Transverse colon (tissue), 4 donors: ENCODE measurements around the gene ARRB2. TPM values are rescaled to one million over a fixed set of nuclear protein-coding genes. Genes with fewer than 3 reads are reported as not detected.
A peak's percentile ranks its signal among the peaks of the same experiment; 100 is the strongest.

ENCODE experiments used
- DNase-seq: peaks from one replicate; pipeline ENCODE4 v3.0.0-alpha.2; 2019
- H3K27ac ChIP-seq, 4 donors: fragments of 200-600 bp; sonication (generic); 2 replicates each; pipeline ENCODE4 v1.5.1; 2016 to 2018; ENCODE audit warnings: inconsistent platforms in 4 of 4
- H3K27me3 ChIP-seq: fragments of 200-600 bp; sonication (generic); 2 replicates; pipeline ENCODE4 v1.5.1; 2017; ENCODE audit warnings: inconsistent platforms
- H3K36me3 ChIP-seq, 4 donors: fragments of 200-600 bp; sonication (generic); 2 replicates each; pipeline ENCODE4 v1.5.1; 2017 to 2019; ENCODE audit warnings: inconsistent platforms in 4 of 4
- H3K4me1 ChIP-seq, 4 donors: fragments of 200-600 bp; sonication (generic); 2 replicates each; pipeline ENCODE4 v1.5.1; 2017 to 2020; ENCODE audit warnings: inconsistent platforms in 4 of 4
- H3K4me3 ChIP-seq, 4 donors: fragments of 200-600 bp; sonication (generic); 1 replicate in 1 of 4; 2 replicates in 3 of 4; pipeline versions ENCODE4 v1.5.1 to v1.6.1; 2017 to 2019; ENCODE audit warnings: inconsistent platforms in 4 of 4
- H3K9me3 ChIP-seq, 2 donors: fragments of 200-600 bp; sonication (generic); 2 replicates each; pipeline ENCODE4 v1.5.1; 2017 to 2019; ENCODE audit warnings: inconsistent platforms in 2 of 2
- CTCF ChIP-seq, 5 experiments: fragments of 200-600 bp in 3 of 5; fragments of 450-650 bp in 2 of 5; sonication (generic) in 3 of 5; IDR thresholded peaks; 1 replicate in 2 of 5; 2 replicates in 3 of 5; pipeline ENCODE4 v1.5.1; 2016 to 2017; ENCODE audit warnings: antibody characterized with exemption in 5 of 5, inconsistent platforms in 3 of 5, mild to moderate bottlenecking in 2 of 5, moderate library complexity in 1 of 5
- EP300 ChIP-seq: sonication (generic); formaldehyde crosslinking; IDR thresholded peaks from one replicate; pipeline ENCODE4 v1.6.1; 2017; ENCODE audit warnings: antibody characterized with exemption, low read depth
- POLR2A ChIP-seq: fragments of 450-650 bp; IDR thresholded peaks from one replicate; pipeline ENCODE4 v1.6.1; 2016; ENCODE audit warnings: antibody characterized with exemption, mild to moderate bottlenecking, moderate library complexity
- POLR2AphosphoS5 ChIP-seq, 3 donors: sonication (generic); formaldehyde crosslinking; IDR thresholded peaks; one replicate each; pipeline ENCODE4 v1.6.1; 2016; ENCODE audit warnings: antibody characterized with exemption in 3 of 3
- WGBS, 2 donors: methylation state at CpG; one replicate each; pipeline ENCODE4 v1.1.5; 2018; ENCODE audit warnings: low coverage in 1 of 2; 5-methylcytosine and 5-hydroxymethylcytosine counted together
- in situ Hi-C, 4 donors: fragments of 200-750 bp; cut with MboI; loops; one replicate each; pipeline versions ENCODE4 v1.15.0 to v1.15.1; 2017; ENCODE audit warnings: low sequenced_read_pairs in 3 of 4, low pct_ligation_motif_present in 1 of 4, low pct_unique_long_range_greater_than_20kb in 1 of 4
- intact Hi-C: fragments of 100-400 bp; cut with DNase I; formaldehyde crosslinking; loops from one replicate; pipeline ENCODE4 v1.15.1; 2023; ENCODE audit warnings: low total_unique reads
- total RNA-seq, 4 donors: library from RNA; depleted of rRNA; stranded (reverse); fragments of >200 nt; gene quantifications; one replicate each; pipeline ENCODE4 v1.1.0, GENCODE V29; 2016

The ARRB2 gene
- total RNA-seq, 4 donors from 2014 or later = 19.3 to 47.9 (median 36.8) TPM

DNA sequence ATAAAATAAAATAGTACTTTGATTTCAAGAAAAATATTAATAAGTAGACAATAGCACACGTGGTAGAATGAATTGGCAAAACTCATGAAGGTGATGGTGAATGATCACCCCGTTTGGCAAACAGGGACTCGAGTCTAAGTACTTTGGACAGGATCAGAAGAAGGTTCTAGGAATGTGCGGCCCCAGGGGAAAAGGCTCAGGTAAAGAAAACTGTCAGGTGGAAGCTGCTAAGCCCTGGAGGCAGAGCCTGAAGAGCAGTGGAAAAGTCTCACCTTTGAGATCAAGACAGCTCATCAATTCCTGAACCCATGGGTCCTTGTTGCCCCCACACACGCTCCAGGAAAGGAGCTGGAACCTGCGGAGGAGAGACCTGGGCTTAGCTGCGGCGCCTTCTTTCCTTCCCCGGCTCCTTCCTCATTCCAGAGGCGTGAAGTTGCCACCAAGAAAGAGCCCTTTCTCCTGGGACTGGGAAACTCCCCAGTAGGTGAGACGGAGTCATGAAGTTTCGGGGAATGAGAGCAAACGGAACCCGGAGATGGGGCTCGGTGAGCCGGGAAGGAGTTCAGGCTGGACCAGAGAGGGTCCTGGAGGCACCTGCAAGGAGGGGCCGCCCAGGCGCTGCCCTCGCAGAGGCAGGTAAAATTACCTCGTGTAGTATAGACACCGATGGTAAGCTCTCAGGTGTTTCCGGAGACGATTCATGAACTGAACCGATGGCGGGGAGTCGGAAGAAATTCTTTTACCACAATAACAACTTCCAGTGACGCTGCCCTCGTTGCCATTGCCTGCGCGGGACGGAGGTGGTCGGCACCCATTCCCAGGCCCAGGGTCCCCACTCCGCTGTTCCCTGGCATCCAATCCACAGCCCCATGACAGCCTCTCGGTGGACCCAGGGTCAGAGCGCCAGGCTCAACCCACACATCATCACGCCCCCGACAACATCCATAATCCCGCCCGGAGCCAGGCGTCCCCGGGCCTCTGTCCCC, 28.0 kb downstream of the ARRB2 start:
- Histone ChIP-seq H3K4me3 (peak overlapping the region; percentile 63 to 94 (median 80)), H3K36me3 (no peaks in the 10 kb centered on the region), H3K27ac (peak overlapping the region; percentile 42 to 75 (median 72)), H3K27me3 (no peaks in the 10 kb centered on the region), H3K9me3 (no peaks in the 10 kb centered on the region), H3K4me1 (peaks cover 6 to 16% (median 13%) of the 10 kb centered on the region in 4 donors)
- WGBS, 2 donors = 16 to 43% methylated on average over 4 to 41 of the region's 41 CpGs
- DNase-seq = peak; percentile 57
- intact Hi-C loops = loop anchor here (10.0 kb wide), 2 partner anchors 46 to 156 kb away; partner anchors contain the start of genes C17orf107, GLTPD2 and VMO1
- TF ChIP-seq CTCF (IDR thresholded peaks at IDR 0.05) = no peak
- TF ChIP-seq POLR2AphosphoS5 (IDR thresholded peaks at IDR 0.05) = peak in 2 of 3 donors; percentile 45 to 46
- TF ChIP-seq POLR2A = peak; percentile 47
- no peak for TF ChIP-seq EP300
- in situ Hi-C loops = loop anchor here in 2 of 4 donors (10.0 kb wide), 2 partner anchors 46 to 146 kb away; partner anchors contain the start of genes GLTPD2 (in 1 of the 2) and VMO1 (in 1 of the 2)

GRCh38 chr17:4739122-4740024, 28.9 kb downstream of the ARRB2 start, which contains the start of the genes CXCL16 and ZMYND15:
Gene CXCL16, minus strand, starts transcription at chr17:4739928. Its CDS starts 589 bp downstream, at chr17:4739339.
Gene ZMYND15, plus strand, starts transcription at chr17:4739833. Its CDS starts 716 bp downstream, at chr17:4740549.
- in situ Hi-C loops = loop anchor here in 2 of 4 donors (10.0 kb wide), 2 partner anchors 45 to 145 kb away; partner anchors contain the start of genes GLTPD2 (in 1 of the 2) and VMO1 (in 1 of the 2)
- H3K4me3 ChIP-seq = peak within 1 kb of the TSS; percentile 63 to 94 (median 80)
- intact Hi-C loops = loop anchor here (10.0 kb wide), 2 partner anchors 45 to 155 kb away; partner anchors contain the start of genes C17orf107, GLTPD2 and VMO1
- peaks cover 2% of the 10 kb centered on the region for H3K27me3 ChIP-seq
- H3K4me1 ChIP-seq = peaks cover 6 to 16% (median 13%) of the 10 kb centered on the region in 4 donors
- no peaks in the 10 kb centered on the region for H3K9me3 ChIP-seq
- TF ChIP-seq CTCF (IDR thresholded peaks at IDR 0.05) = peak in 1 of 5 experiments; percentile 10
- peak; percentile 53 for TF ChIP-seq POLR2A
- TF ChIP-seq EP300 = no peak
- peak in 2 of 3 donors; percentile 10 to 11 for TF ChIP-seq POLR2AphosphoS5 (IDR thresholded peaks at IDR 0.05)
- H3K36me3 ChIP-seq = no peaks in the 10 kb centered on the region
- DNase-seq = peak; percentile 83
- H3K27ac ChIP-seq = peak within 1 kb of the TSS; percentile 42 to 75 (median 72)
- WGBS, 2 donors = 1% methylated on average over 84 of the region's 100 CpGs; no CpG with 5 or more reads in 1 of the 2 donors

DNA sequence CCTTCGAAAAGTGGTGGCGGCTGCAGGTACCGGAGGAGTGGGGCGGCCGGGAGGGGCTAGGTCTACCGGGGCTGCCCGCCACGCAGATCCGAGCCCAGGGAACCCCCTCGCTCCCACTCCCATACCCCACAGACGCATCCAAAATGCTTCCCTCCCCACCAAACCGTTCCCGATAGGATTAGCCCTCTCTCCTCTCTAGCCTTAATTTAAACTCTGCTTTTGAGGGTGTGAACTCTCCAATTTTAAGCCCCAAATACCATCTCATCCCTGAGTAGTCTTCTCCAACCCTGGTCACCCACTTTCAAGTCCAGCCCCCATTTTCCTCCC, 29.6 kb downstream of the ARRB2 start:
- no peaks in the 10 kb centered on the region for H3K36me3 ChIP-seq
- H3K4me3 ChIP-seq = peak overlapping the region; percentile 63 to 94 (median 80)
- H3K9me3 ChIP-seq = no peaks in the 10 kb centered on the region
- H3K27me3 ChIP-seq = peaks cover 8% of the 10 kb centered on the region
- WGBS, 2 donors = 9% methylated on average over 13 of the region's 13 CpGs; no CpG with 5 or more reads in 1 of the 2 donors
- peak overlapping the region in 3 of 4 donors; percentile 70 to 75 (median 75) for H3K27ac ChIP-seq
- DNase-seq = no peak
- in situ Hi-C loops = no loop called here
- intact Hi-C loops = no loop called here
- peaks cover 6 to 18% (median 13%) of the 10 kb centered on the region in 4 donors for H3K4me1 ChIP-seq
- TF ChIP-seq EP300 (no peak), POLR2AphosphoS5 (IDR thresholded peaks at IDR 0.05) (no peak), POLR2A (no peak), CTCF (IDR thresholded peaks at IDR 0.05) (no peak)
